HG03103 (cell line): ENCODE results near the gene TCP11.

Experiments used
- ATAC-seq: cut with Tn5 transposase; IDR thresholded peaks from one replicate; pipeline ENCODE4 v1.9.1; 2021; ENCODE audit warnings: low read depth; ENCODE audit not compliant: unreplicated experiment

TCP11 gene

GRCh38 chr6:35083507-35083906, 57.6 kb downstream of the TCP11 start:
- ATAC-seq = no peak

- ATAC-seq = no peak
Observed at GRCh38 chr6:35082733-35083403, 58.3 kb downstream of the TCP11 start.

GRCh38 chr6:35082046-35082732, 59.0 kb downstream of the TCP11 start:
- ATAC-seq = no peak

GRCh38 chr6:35081426-35081851, 59.7 kb downstream of the TCP11 start:
- no peak for ATAC-seq

GRCh38 chr6:35080821-35081425, 60.2 kb downstream of the TCP11 start:
- ATAC-seq = no peak

- ATAC-seq = no peak
Observed at GRCh38 chr6:35080016-35080680, 61.0 kb downstream of the TCP11 start.

GRCh38 chr6:35079311-35080000, 61.7 kb downstream of the TCP11 start:
- no peak for ATAC-seq

GRCh38 chr6:35078896-35079295, 62.2 kb downstream of the TCP11 start:
- ATAC-seq = no peak

- no peak for ATAC-seq
Observed at GRCh38 chr6:35078226-35078850, 62.8 kb downstream of the TCP11 start.

- no peak for ATAC-seq
Observed at GRCh38 chr6:35077713-35078105, 63.4 kb downstream of the TCP11 start.

GRCh38 chr6:35076997-35077712, 64.0 kb downstream of the TCP11 start:
- ATAC-seq = no peak

- ATAC-seq = no peak
Observed at GRCh38 chr6:35073766-35074471, 67.2 kb downstream of the TCP11 start.

GRCh38 chr6:35073211-35073610, 67.9 kb downstream of the TCP11 start:
- no peak for ATAC-seq

- ATAC-seq = no peak
Observed at GRCh38 chr6:35072698-35073055, 68.5 kb downstream of the TCP11 start.

GRCh38 chr6:35072051-35072697, 69.0 kb downstream of the TCP11 start:
- no peak for ATAC-seq

GRCh38 chr6:35071347-35071994, 69.7 kb downstream of the TCP11 start:
- no peak for ATAC-seq

- ATAC-seq = no peak
Observed at GRCh38 chr6:35070111-35070510, 71.0 kb downstream of the TCP11 start.

- no peak for ATAC-seq
Observed at GRCh38 chr6:35069262-35069661, 71.9 kb downstream of the TCP11 start.
